ENCODE data around the gene TRAF3.

DNA sequence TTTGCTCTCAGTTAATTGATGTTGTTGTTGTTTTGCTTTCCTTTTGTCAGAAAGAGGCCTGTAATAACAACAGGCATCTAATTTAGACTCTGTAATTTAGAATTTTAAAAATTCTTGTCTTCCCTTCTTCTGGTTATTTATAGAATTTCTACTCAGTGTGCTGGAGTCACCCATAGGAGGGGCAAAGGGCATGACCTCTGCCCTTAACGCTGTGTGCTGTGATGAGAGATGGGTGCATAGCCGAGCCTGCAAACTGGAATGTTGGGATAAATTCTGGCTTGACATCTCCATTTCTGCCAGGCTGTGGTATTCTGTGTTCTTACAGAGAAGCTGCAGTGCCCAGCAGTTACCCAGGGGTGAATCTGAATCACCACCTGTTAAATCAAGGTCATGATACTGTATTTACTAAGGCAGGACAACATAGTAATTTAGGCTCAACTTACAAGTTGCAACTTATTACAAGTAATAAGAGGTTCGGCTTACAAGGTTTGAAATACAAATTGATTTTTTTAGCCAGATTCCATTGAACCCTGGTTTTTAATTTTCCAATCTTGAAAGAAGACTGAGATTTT, 53.3 kb downstream of the TRAF3 start:
- TF ChIP-seq, protein P1, sequence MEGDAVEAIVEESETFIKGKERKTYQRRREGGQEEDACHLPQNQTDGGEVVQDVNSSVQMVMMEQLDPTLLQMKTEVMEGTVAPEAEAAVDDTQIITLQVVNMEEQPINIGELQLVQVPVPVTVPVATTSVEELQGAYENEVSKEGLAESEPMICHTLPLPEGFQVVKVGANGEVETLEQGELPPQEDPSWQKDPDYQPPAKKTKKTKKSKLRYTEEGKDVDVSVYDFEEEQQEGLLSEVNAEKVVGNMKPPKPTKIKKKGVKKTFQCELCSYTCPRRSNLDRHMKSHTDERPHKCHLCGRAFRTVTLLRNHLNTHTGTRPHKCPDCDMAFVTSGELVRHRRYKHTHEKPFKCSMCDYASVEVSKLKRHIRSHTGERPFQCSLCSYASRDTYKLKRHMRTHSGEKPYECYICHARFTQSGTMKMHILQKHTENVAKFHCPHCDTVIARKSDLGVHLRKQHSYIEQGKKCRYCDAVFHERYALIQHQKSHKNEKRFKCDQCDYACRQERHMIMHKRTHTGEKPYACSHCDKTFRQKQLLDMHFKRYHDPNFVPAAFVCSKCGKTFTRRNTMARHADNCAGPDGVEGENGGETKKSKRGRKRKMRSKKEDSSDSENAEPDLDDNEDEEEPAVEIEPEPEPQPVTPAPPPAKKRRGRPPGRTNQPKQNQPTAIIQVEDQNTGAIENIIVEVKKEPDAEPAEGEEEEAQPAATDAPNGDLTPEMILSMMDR (IDR thresholded peaks at IDR 0.05) = no peak
- TF ChIP-seq POLR2A (IDR thresholded peaks at IDR 0.05) = no peak

All from thyroid gland (tissue), 4 donors.